DMS 273 treated with DMSO at 0.1 percent for 48 hours (cell line): ENCODE data around the gene MAJIN.

Experiments
- DNase-seq: peaks from one replicate; lab custom pipeline; 2025; lab: John Stamatoyannopoulos, UW

The MAJIN gene

GRCh38 chr11:64892411-64892831 lies 79.5 kb downstream of the MAJIN start:
- DNase-seq, result no peak

GRCh38 chr11:64891880-64892279 lies 80.0 kb downstream of the MAJIN start:
- no peak for DNase-seq

GRCh38 chr11:64891215-64891848 lies 80.6 kb downstream of the MAJIN start:
- DNase-seq, result no peak

- no peak for DNase-seq
Measured at GRCh38 chr11:64890522-64890939, 81.4 kb downstream of the MAJIN start.

GRCh38 chr11:64888729-64889511 lies 83.0 kb downstream of the MAJIN start:
- DNase-seq, result no peak

- no peak for DNase-seq
Measured at GRCh38 chr11:64888406-64888728, 83.5 kb downstream of the MAJIN start.
